D721Med (cell line): ENCODE measurements around the gene SLC25A12.

Experiments
- DNase-seq: peaks from one replicate; pipeline ENCODE4 v3.0.0; 2011; ENCODE audit warnings: low spot score; ENCODE audit not compliant: insufficient read length
- FAIRE-seq: peaks from 2 replicates; lab custom pipeline; 2011; peaks lifted over from hg19 to GRCh38; lab: Jason Lieb, UNC
- CTCF ChIP-seq: IDR thresholded peaks from 2 replicates; pipeline ENCODE4 v1.5.1; 2012; ENCODE audit warnings: mild to moderate bottlenecking, control low read depth; ENCODE audit not compliant: insufficient read depth; ENCODE audit errors: missing control alignments

SLC25A12 gene

GRCh38 chr2:171893824-171894611 lies at the start of gene SLC25A12:
Gene SLC25A12 (minus strand): TSS chr2:171894244. CDS start chr2:171894214, 30 bp downstream.
- TF ChIP-seq CTCF = no peak
- DNase-seq (peak; percentile 62), FAIRE-seq (no peak)

- DNase-seq (no peak), FAIRE-seq (no peak)
- TF ChIP-seq CTCF = no peak
Measured at GRCh38 chr2:171941316-171941699, 47.3 kb upstream of the SLC25A12 start.

- TF ChIP-seq CTCF = no peak
- FAIRE-seq (no peak), DNase-seq (no peak)
Measured at GRCh38 chr2:171939743-171940071, 45.7 kb upstream of the SLC25A12 start.

GRCh38 chr2:171939058-171939742 lies 45.2 kb upstream of the SLC25A12 start:
- DNase-seq = no peak
- FAIRE-seq = no peak
- TF ChIP-seq CTCF = no peak

GRCh38 chr2:171930385-171930784 lies 36.3 kb upstream of the SLC25A12 start:
- no peak for DNase-seq
- TF ChIP-seq CTCF = no peak
- FAIRE-seq = no peak

- FAIRE-seq (no peak), DNase-seq (no peak)
- no peak for TF ChIP-seq CTCF
Measured at GRCh38 chr2:171924170-171924942, 30.3 kb upstream of the SLC25A12 start.
